Liver (tissue), 9 donors: ENCODE measurements around the gene FCRL6. TPM values are rescaled to one million over a fixed set of nuclear protein-coding genes. Genes with fewer than 3 reads are reported as not detected.

Experiments used
- DNase-seq: peaks from one replicate; pipeline ENCODE4 v3.0.0-alpha.2; 2017; ENCODE audit warnings: low spot score
- H3K27ac ChIP-seq, 2 donors: one replicate each; pipeline ENCODE4 v1.7.0; 2013; ENCODE audit warnings: inconsistent platforms in 2 of 2, low read length in 2 of 2, control low read depth in 1 of 2, low read depth in 1 of 2, mild to moderate bottlenecking in 1 of 2
- H3K27me3 ChIP-seq, 4 donors: one replicate each; pipeline versions ENCODE4 v1.6.1 to v1.7.0; 2013; ENCODE audit warnings: low read length in 3 of 4, inconsistent platforms in 1 of 4, mild to moderate bottlenecking in 1 of 4, moderate library complexity in 1 of 4; ENCODE audit not compliant: control insufficient read depth in 4 of 4, insufficient read depth in 4 of 4
- H3K36me3 ChIP-seq, 4 donors: one replicate each; pipeline versions ENCODE4 v1.6.1 to v1.7.0; 2013; ENCODE audit warnings: low read length in 3 of 4, mild to moderate bottlenecking in 3 of 4, low read depth in 1 of 4, moderate library complexity in 1 of 4; ENCODE audit not compliant: control insufficient read depth in 4 of 4, insufficient read depth in 3 of 4
- H3K4me1 ChIP-seq, 4 donors: one replicate each; pipeline versions ENCODE4 v1.6.1 to v1.7.0; 2013; ENCODE audit warnings: low read length in 3 of 4, mild to moderate bottlenecking in 3 of 4, moderate library complexity in 1 of 4; ENCODE audit not compliant: control insufficient read depth in 4 of 4, insufficient read depth in 4 of 4
- H3K4me3 ChIP-seq, 3 donors: one replicate each; pipeline versions ENCODE4 v1.6.1 to v1.7.0; 2013; ENCODE audit warnings: low read length in 3 of 3, control low read depth in 1 of 3, low read depth in 1 of 3, mild to moderate bottlenecking in 1 of 3
- H3K9ac ChIP-seq, 2 donors: one replicate each; pipeline ENCODE4 v1.7.0; 2013; ENCODE audit warnings: low read length in 2 of 2, mild to moderate bottlenecking in 2 of 2, moderate library complexity in 2 of 2, control low read depth in 1 of 2, low read depth in 1 of 2
- H3K9me3 ChIP-seq, 4 donors: one replicate each; pipeline versions ENCODE4 v1.6.1 to v1.7.0; 2013; ENCODE audit warnings: low read length in 3 of 4; ENCODE audit not compliant: control insufficient read depth in 4 of 4
- ATF3 ChIP-seq: IDR thresholded peaks from 2 replicates; pipeline ENCODE4 v1.6.1; 2016; ENCODE audit warnings: antibody characterized with exemption
- EGR1 ChIP-seq, 2 donors: IDR thresholded peaks; 2 replicates each; pipeline ENCODE4 v1.6.1; 2016 to 2018; ENCODE audit warnings: antibody characterized with exemption in 2 of 2, low read depth in 2 of 2
- FOXA1 ChIP-seq: IDR thresholded peaks from 2 replicates; pipeline ENCODE4 v1.6.1; 2016; ENCODE audit warnings: antibody characterized with exemption
- FOXA2 ChIP-seq: IDR thresholded peaks from 2 replicates; pipeline ENCODE4 v1.6.1; 2016; ENCODE audit warnings: antibody characterized with exemption
- GABPA ChIP-seq, 2 donors: IDR thresholded peaks in 1 of 2; conservative IDR thresholded peaks in 1 of 2; 2 replicates each; pipeline ENCODE4 v1.6.1; 2016; ENCODE audit warnings: antibody characterized with exemption in 2 of 2, mild to moderate bottlenecking in 1 of 2, moderate library complexity in 1 of 2
- HNF4A ChIP-seq, 2 donors: conservative IDR thresholded peaks; 2 replicates each; pipeline ENCODE4 v1.6.1; 2016; ENCODE audit warnings: antibody characterized with exemption in 2 of 2, mild to moderate bottlenecking in 2 of 2
- HNF4G ChIP-seq: IDR thresholded peaks from 2 replicates; pipeline ENCODE4 v1.6.1; 2016; ENCODE audit warnings: antibody characterized with exemption
- JUND ChIP-seq, 2 donors: IDR thresholded peaks; 2 replicates each; pipeline ENCODE4 v1.6.1; 2016; ENCODE audit warnings: antibody characterized with exemption in 2 of 2
- MAX ChIP-seq: IDR thresholded peaks from 2 replicates; pipeline ENCODE4 v1.6.1; 2016; ENCODE audit warnings: antibody characterized with exemption
- NR2F2 ChIP-seq: IDR thresholded peaks from 2 replicates; pipeline ENCODE4 v1.6.1; 2016; ENCODE audit warnings: antibody characterized with exemption
- RAD21 ChIP-seq, 2 donors: IDR thresholded peaks; 2 replicates each; pipeline ENCODE4 v1.6.1; 2016; ENCODE audit warnings: antibody characterized with exemption in 2 of 2, mild to moderate bottlenecking in 2 of 2
- REST ChIP-seq: IDR thresholded peaks from 2 replicates; pipeline ENCODE4 v1.6.1; 2016; ENCODE audit warnings: antibody characterized with exemption, mild to moderate bottlenecking
- RXRA ChIP-seq, 2 donors: IDR thresholded peaks; 2 replicates each; pipeline ENCODE4 v1.6.1; 2017 to 2018; ENCODE audit warnings: antibody characterized with exemption in 2 of 2, mild to moderate bottlenecking in 1 of 2
- SP1 ChIP-seq: IDR thresholded peaks from 2 replicates; pipeline ENCODE4 v1.6.1; 2018; ENCODE audit warnings: antibody characterized with exemption, mild to moderate bottlenecking
- TAF1 ChIP-seq: conservative IDR thresholded peaks from 2 replicates; pipeline ENCODE4 v1.6.1; 2016; ENCODE audit warnings: antibody characterized with exemption, mild to moderate bottlenecking
- YY1 ChIP-seq: IDR thresholded peaks from 2 replicates; pipeline ENCODE4 v1.6.1; 2016; ENCODE audit warnings: antibody characterized with exemption, mild to moderate bottlenecking
- ZBTB33 ChIP-seq: IDR thresholded peaks from 2 replicates; pipeline ENCODE4 v1.6.1; 2016; ENCODE audit warnings: antibody characterized with exemption
- whole genome bisulfite sequencing: extraction: QIAGEN DNeasy Blood & Tissue Kit; methylation state at CpG from one replicate; pipeline ENCODE4 v1.1.7; 2013; 5-methylcytosine and 5-hydroxymethylcytosine counted together
- polyA plus RNA-seq, 2 donors: library from polyadenylated mRNA; stranded (reverse) in 1 of 2; unstranded in 1 of 2; fragments of 200-250 nt in 1 of 2; fragments of >200 nt in 1 of 2; fragmentation: Nextera tagmentation in 1 of 2; extraction: Ambion mirVana in 1 of 2; gene quantifications; one replicate each; pipeline versions ENCODE4 v1.2.1 to v1.2.3, GENCODE V29; 2013 to 2015
- total RNA-seq, 2 donors: library from RNA; depleted of rRNA; stranded (reverse); fragments of >200 nt; gene quantifications; one replicate each; pipeline ENCODE4 v1.2.3, GENCODE V29; 2014
- donor health status: healthy.
- donor health status: healthy.
- donor health status: healthy.
- donor health status: healthy.
- donor health status: healthy.

FCRL6 gene
- total and polyA plus RNA-seq, 4 donors, result 0.09 to 2.7 (median 0.71) TPM

GRCh38 chr1:159817276-159818041, 15.3 kb downstream of the FCRL6 start (continued):
- no peak for TF ChIP-seq ZBTB33
- TF ChIP-seq TAF1, result no peak
- no peak for TF ChIP-seq RXRA (IDR thresholded peaks at IDR 0.05)
- no peak for TF ChIP-seq SP1
- no peak for TF ChIP-seq YY1
- no peak for TF ChIP-seq ATF3
- TF ChIP-seq HNF4G, result no peak

GRCh38 chr1:159821171-159821867, 19.2 kb downstream of the FCRL6 start:
- Histone ChIP-seq H3K9me3 (no peaks in the 10 kb centered on the region), H3K4me3 (no peak overlapping the region), H3K36me3 (no peaks in the 10 kb centered on the region), H3K27ac (no peak overlapping the region), H3K4me1 (no peaks in the 10 kb centered on the region), H3K27me3 (no peaks in the 10 kb centered on the region), H3K9ac (no peak overlapping the region)
- TF ChIP-seq EGR1 (IDR thresholded peaks at IDR 0.05; ENCODE audit: low read depth in 2 of 2) (no peak), RAD21 (IDR thresholded peaks at IDR 0.05) (peak in 1 of 2 donors; percentile 79)
- 74% methylated on average over 9 of the region's 9 CpGs for WGBS
- DNase-seq, result no peak

GRCh38 chr1:159823406-159823805, 21.2 kb downstream of the FCRL6 start:
- H3K4me1 ChIP-seq, result no peaks in the 10 kb centered on the region
- H3K27me3 ChIP-seq, result no peaks in the 10 kb centered on the region
- WGBS, result 32% methylated on average over 7 of the region's 7 CpGs
- no peak overlapping the region for H3K9ac ChIP-seq
- no peak overlapping the region for H3K27ac ChIP-seq
- H3K9me3 ChIP-seq, result no peaks in the 10 kb centered on the region
- H3K4me3 ChIP-seq, result no peak overlapping the region
- H3K36me3 ChIP-seq, result no peaks in the 10 kb centered on the region
- no peak for TF ChIP-seq SP1
- TF ChIP-seq MAX, result no peak
- no peak for TF ChIP-seq FOXA2
- no peak for TF ChIP-seq HNF4A (conservative IDR thresholded peaks at IDR 0.05)
- no peak for TF ChIP-seq EGR1 (IDR thresholded peaks at IDR 0.05; ENCODE audit: low read depth in 2 of 2)
- TF ChIP-seq JUND (IDR thresholded peaks at IDR 0.05), result no peak
- no peak for TF ChIP-seq RAD21 (IDR thresholded peaks at IDR 0.05)
- no peak for TF ChIP-seq REST
- no peak for TF ChIP-seq TAF1
- no peak for TF ChIP-seq GABPA (IDR thresholded peaks at IDR 0.05 in 1 of 2, conservative IDR thresholded peaks at IDR 0.05 in 1 of 2)
- no peak for TF ChIP-seq YY1
- TF ChIP-seq FOXA1, result no peak
- TF ChIP-seq NR2F2, result no peak
- no peak for DNase-seq
